ENCODE results near the gene IRX5. TPM values are rescaled to one million over a fixed set of nuclear protein-coding genes. Genes with fewer than 3 reads are reported as not detected.

The IRX5 gene
- total and polyA plus RNA-seq, 10 donors = not detected

DNA sequence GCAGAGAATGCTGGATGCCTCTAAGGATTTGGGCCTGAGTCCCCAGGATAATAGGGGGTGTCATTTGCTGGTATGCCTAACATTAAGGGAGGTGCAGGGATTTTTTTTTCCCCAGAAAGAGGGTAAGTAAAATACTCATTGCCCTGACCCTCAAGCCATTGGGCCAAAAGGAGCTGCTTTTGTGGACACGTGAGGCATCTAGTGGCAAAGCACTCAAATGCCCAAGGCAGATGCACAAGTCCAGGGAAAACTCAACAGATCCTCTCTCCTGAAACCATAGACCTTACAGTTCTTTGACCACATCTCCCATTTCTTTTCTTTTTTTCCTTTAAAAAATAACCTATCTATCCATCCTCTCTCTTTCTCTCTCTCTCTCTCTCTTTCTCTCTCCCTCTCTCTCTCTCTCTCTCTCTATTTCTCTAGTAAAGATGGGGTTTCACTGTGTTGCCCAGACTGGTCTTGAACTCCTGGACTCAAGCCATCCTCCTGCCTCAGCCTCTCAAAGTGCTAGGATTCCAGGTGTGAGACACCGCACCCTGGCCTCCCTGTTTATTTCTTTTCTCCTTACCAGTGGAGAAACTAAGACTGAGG is 11.8 kb downstream of the IRX5 start:
- 80 to 92% (median 89%) methylated on average over 2 of the region's 2 CpGs for WGBS, 5 donors
- Histone ChIP-seq H3K9me3 (no peaks in the 10 kb centered on the region), H3K36me3 (no peaks in the 10 kb centered on the region), H3K27ac (no peak overlapping the region), H3K27me3 (replicated peaks in 1 of 7) (peaks cover 3 to 93% (median 50%) of the 10 kb centered on the region in 7 donors), H3K4me1 (peaks cover 4 to 17% (median 16%) of the 10 kb centered on the region in 6 donors), H3K4me3 (no peak overlapping the region)
- no peak for DNase-seq
- intact Hi-C loops (cut with DNase I; ENCODE audit: low total_unique reads) = no loop called here
- TF ChIP-seq POLR2AphosphoS5 (IDR thresholded peaks at IDR 0.05) (no peak), POLR2A (IDR thresholded peaks at IDR 0.05) (no peak)
- TF ChIP-seq, protein P1, sequence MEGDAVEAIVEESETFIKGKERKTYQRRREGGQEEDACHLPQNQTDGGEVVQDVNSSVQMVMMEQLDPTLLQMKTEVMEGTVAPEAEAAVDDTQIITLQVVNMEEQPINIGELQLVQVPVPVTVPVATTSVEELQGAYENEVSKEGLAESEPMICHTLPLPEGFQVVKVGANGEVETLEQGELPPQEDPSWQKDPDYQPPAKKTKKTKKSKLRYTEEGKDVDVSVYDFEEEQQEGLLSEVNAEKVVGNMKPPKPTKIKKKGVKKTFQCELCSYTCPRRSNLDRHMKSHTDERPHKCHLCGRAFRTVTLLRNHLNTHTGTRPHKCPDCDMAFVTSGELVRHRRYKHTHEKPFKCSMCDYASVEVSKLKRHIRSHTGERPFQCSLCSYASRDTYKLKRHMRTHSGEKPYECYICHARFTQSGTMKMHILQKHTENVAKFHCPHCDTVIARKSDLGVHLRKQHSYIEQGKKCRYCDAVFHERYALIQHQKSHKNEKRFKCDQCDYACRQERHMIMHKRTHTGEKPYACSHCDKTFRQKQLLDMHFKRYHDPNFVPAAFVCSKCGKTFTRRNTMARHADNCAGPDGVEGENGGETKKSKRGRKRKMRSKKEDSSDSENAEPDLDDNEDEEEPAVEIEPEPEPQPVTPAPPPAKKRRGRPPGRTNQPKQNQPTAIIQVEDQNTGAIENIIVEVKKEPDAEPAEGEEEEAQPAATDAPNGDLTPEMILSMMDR (IDR thresholded peaks at IDR 0.05 in 8 of 11, conservative IDR thresholded peaks at IDR 0.05 in 3 of 11) = no peak

DNA sequence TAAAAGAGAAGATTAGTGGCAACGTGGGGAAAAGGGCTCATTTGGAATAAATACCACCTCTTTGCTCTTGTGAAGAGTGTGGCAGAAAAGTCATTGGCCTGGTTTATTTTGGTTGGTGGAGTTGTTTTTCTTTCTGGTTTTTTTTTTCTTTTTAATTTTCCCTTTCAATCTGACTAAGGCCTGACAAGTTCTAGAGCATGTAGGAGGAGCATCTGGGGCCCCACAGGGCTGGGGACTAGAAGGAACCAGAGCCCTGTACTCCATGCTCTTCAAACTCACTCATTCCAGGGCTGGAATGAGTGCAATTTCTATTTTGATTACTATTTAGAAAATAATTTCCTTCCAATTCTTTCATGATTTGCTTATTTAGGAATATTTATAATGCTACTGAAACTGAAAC is 13.3 kb downstream of the IRX5 start:
- 45 to 71% (median 63%) methylated on average over 1 of the region's 1 CpG for WGBS, 5 donors
- H3K27me3 ChIP-seq (replicated peaks in 1 of 7) = peaks cover 0 to 92% (median 34%) of the 10 kb centered on the region in 7 donors

DNA sequence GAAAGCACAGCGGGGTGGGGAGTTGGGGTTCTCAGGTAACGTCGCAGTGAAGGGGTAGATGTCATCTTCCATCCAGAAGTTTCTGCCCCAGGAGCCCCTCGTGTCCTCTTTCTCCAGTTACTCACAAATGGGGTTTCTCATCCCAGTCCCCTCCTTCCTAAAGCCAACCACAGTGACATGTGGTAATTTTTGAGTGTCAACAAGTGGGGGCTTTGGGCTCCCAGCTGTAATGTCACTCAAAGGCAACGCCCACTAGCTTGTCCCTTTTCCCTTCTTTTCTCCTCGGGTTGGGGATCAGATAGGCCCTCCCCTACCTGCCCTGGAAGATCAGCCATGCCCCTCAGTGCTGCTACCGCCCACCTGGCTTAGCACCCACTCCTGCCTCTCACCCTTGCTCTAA is 14.4 kb downstream of the IRX5 start:
- Histone ChIP-seq H3K27ac (no peak overlapping the region), H3K27me3 (replicated peaks in 1 of 7) (peaks cover 0 to 92% (median 24%) of the 10 kb centered on the region in 7 donors), H3K4me3 (no peak overlapping the region), H3K4me1 (no peaks in the 10 kb centered on the region), H3K9me3 (no peaks in the 10 kb centered on the region), H3K36me3 (no peaks in the 10 kb centered on the region)
- DNase-seq = no peak
- WGBS, 5 donors = 52 to 70% (median 62%) methylated on average over 7 of the region's 7 CpGs
- intact Hi-C loops (cut with DNase I; ENCODE audit: low total_unique reads) = no loop called here
- TF ChIP-seq POLR2A (IDR thresholded peaks at IDR 0.05) (no peak), POLR2AphosphoS5 (IDR thresholded peaks at IDR 0.05) (no peak)
- TF ChIP-seq, protein P1 (IDR thresholded peaks at IDR 0.05 in 8 of 11, conservative IDR thresholded peaks at IDR 0.05 in 3 of 11) = no peak

More for the DNA sequence above, 13.3 kb downstream of the IRX5 start:
- Histone ChIP-seq H3K9me3 (no peaks in the 10 kb centered on the region), H3K4me3 (no peak overlapping the region), H3K4me1 (peaks cover 0 to 2% (median under 1%) of the 10 kb centered on the region in 6 donors), H3K27ac (no peak overlapping the region), H3K36me3 (no peaks in the 10 kb centered on the region)
- TF ChIP-seq POLR2A (IDR thresholded peaks at IDR 0.05) = no peak
- TF ChIP-seq POLR2AphosphoS5 (IDR thresholded peaks at IDR 0.05) = no peak
- TF ChIP-seq, protein P1 (IDR thresholded peaks at IDR 0.05 in 8 of 11, conservative IDR thresholded peaks at IDR 0.05 in 3 of 11) = no peak
- DNase-seq = no peak
- intact Hi-C loops (cut with DNase I; ENCODE audit: low total_unique reads) = no loop called here

DNA sequence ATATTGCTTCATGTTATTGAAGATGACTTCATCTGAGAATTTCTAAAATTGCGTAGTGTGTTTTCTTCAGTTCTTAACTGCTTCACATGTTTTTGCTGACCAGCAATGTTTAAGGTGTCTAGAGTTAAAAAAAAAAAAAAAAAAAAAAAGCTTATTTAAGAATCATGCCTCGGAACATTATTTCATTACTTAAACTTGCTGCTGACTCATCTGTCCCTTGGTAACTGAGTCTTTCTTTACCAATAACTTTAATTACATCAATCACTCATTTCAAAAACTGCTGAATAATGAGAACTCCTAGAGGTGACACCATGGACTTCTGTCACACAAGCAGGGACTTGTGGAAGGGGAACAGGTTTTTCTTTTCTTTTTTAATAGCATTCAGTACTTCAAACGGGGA is 16.2 kb downstream of the IRX5 start:
- Histone ChIP-seq H3K4me1 (no peaks in the 10 kb centered on the region), H3K27ac (no peak overlapping the region), H3K36me3 (no peaks in the 10 kb centered on the region), H3K4me3 (no peak overlapping the region), H3K9me3 (no peaks in the 10 kb centered on the region), H3K27me3 (replicated peaks in 1 of 7) (peaks cover 0 to 89% (median 5%) of the 10 kb centered on the region in 7 donors)
- intact Hi-C loops (cut with DNase I; ENCODE audit: low total_unique reads) = no loop called here
- DNase-seq = no peak
- TF ChIP-seq POLR2A (IDR thresholded peaks at IDR 0.05) = no peak
- TF ChIP-seq POLR2AphosphoS5 (IDR thresholded peaks at IDR 0.05) = no peak
- TF ChIP-seq, protein P1 (IDR thresholded peaks at IDR 0.05 in 8 of 11, conservative IDR thresholded peaks at IDR 0.05 in 3 of 11) = no peak
- 58 to 67% (median 65%) methylated on average over 3 of the region's 3 CpGs for WGBS, 5 donors

Measured in spleen (tissue), 11 donors.